Heart right ventricle (tissue), 16 donors: ENCODE results near the gene MDM4. TPM values are rescaled to one million over a fixed set of nuclear protein-coding genes. Genes with fewer than 3 reads are reported as not detected.

Experiments
- ATAC-seq, 8 donors: fragments of 200-7000 bp; cut with Tn5 transposase; one replicate each; pipeline ENCODE4 v1.9.1; 2020; ENCODE audit warnings: mild to moderate bottlenecking in 8 of 8, moderate library complexity in 8 of 8, moderate number of reproducible peaks in 1 of 8
- DNase-seq, 2 donors: peaks; one replicate each; pipeline ENCODE4 v3.0.0-alpha.2; 2020
- H3K27ac ChIP-seq, 10 donors: fragments of 200-600 bp; sonication (generic) in 2 of 10; one replicate each; pipeline versions ENCODE4 v1.5.0 to v1.8.0; 2020 to 2022; ENCODE audit warnings: mild to moderate bottlenecking in 3 of 10
- H3K27me3 ChIP-seq, 7 donors: fragments of 200-600 bp; one replicate each; pipeline ENCODE4 v1.8.0; 2021 to 2022; ENCODE audit warnings: mild to moderate bottlenecking in 2 of 7
- H3K36me3 ChIP-seq, 9 donors: fragments of 200-600 bp; sonication (generic) in 1 of 9; one replicate each; pipeline versions ENCODE4 v1.5.0 to v1.8.0; 2020 to 2022; ENCODE audit warnings: mild to moderate bottlenecking in 2 of 9
- H3K4me1 ChIP-seq, 9 donors: fragments of 200-600 bp; sonication (generic) in 1 of 9; one replicate each; pipeline versions ENCODE4 v1.5.0 to v1.8.0; 2020 to 2022; ENCODE audit warnings: mild to moderate bottlenecking in 4 of 9
- H3K4me3 ChIP-seq, 10 donors: fragments of 200-600 bp; sonication (generic) in 2 of 10; one replicate each; pipeline versions ENCODE4 v1.5.0 to v1.8.0; 2020 to 2022; ENCODE audit warnings: mild to moderate bottlenecking in 7 of 10, moderate library complexity in 2 of 10
- H3K9me3 ChIP-seq, 11 donors: fragments of 200-600 bp in 10 of 11; sonication (generic) in 2 of 11; one replicate each; pipeline versions ENCODE4 v1.5.0 to v1.8.0; 2013 to 2022; ENCODE audit warnings: mild to moderate bottlenecking in 2 of 11, control low read depth in 1 of 11, moderate library complexity in 1 of 11
- CTCF ChIP-seq, 9 donors: fragments of 200-600 bp; sonication (generic) in 2 of 9; IDR thresholded peaks; one replicate each; pipeline versions ENCODE4 v1.5.0 to v1.8.0; 2021 to 2022; ENCODE audit warnings: antibody characterized with exemption in 9 of 9, mild to moderate bottlenecking in 5 of 9, moderate library complexity in 1 of 9
- WGBS, 2 donors: extraction: QIAGEN DNeasy Blood & Tissue Kit; methylation state at CpG; one replicate each; pipeline ENCODE4 v1.1.7; 2013; ENCODE audit warnings: inconsistent platforms in 1 of 2; 5-methylcytosine and 5-hydroxymethylcytosine counted together
- intact Hi-C, 10 donors: fragments of 100-400 bp; cut with DNase I; formaldehyde crosslinking; loops; one replicate each; pipeline versions ENCODE4 v1.11.1 to v1.14.2; 2022
- polyA plus RNA-seq, 2 donors: library from polyadenylated mRNA; stranded (reverse); fragments of 200-250 nt; gene quantifications; one replicate each; pipeline ENCODE4 v1.2.3, GENCODE V29; 2013
- total RNA-seq, 10 donors: library from RNA; stranded (reverse); fragmentation: NEBNext Ultra II Directional in 3 of 10; extraction: Animal tissue kit (Norgen Biotek cat#: 25700) in 3 of 10; gene quantifications; one replicate each; pipeline versions ENCODE4 v1.2.1 to v1.2.4, GENCODE V29; 2021 to 2023
- donor health status: Arrhythmogenic right ventricular cardiomyopathy.
- donor health status: ischemic (EF 13 %, LVEDD 7.1; RV severe dilation, severe dysfunction).
- donor health status: healthy with polysubstance abuse.
- donor health status: DM: no; HTN: yes; CAD: no.
- donor health status: DM: no; HTN: no; CAD: no.
- donor health status: ischemic (EF 25% LVEDD 6.9; RV normal size, moderate dysfunction).
- donor health status: ischemic (EF 25% LVEDD 5.7; RV mildly dilated, moderate dysfunction).
- donor health status: healthy.
- donor health status: DM: yes; HTN: yes; CAD: no.
- donor health status: Ischemic cardiomyopathy.
- donor health status: ischemic (EF 35%, LVEDD 5.7; RV mildly dilated, moderate dysfunction).
- donor health status: nonischemic (EF 11% LVEDD 7.7; RV severe dilation, severe dysfunction).
- donor health status: DM: yes; HTN: yes; CAD: no.
- donor health status: PGD.
- donor health status: ischemic (EF 29% LVEDD 5.4; RV normal size, mild dysfunction).
- donor health status: nonischemic (EF 23%, LVEDD 6.1; RV moderate dilation, normal function).

Gene MDM4
- total and polyA plus RNA-seq, 12 donors, result 3.7 to 43.7 (median 38.7) TPM

GRCh38 chr1:204562075-204562990 lies 46.1 kb downstream of the MDM4 start:
- no peak for DNase-seq
- Histone ChIP-seq H3K4me3 (no peak overlapping the region), H3K4me1 (peaks cover 0 to 3% (median 0%) of the 10 kb centered on the region in 9 donors), H3K27me3 (no peaks in the 10 kb centered on the region), H3K27ac (no peak overlapping the region), H3K36me3 (peaks cover 0 to 55% (median 0%) of the 10 kb centered on the region in 9 donors), H3K9me3 (no peaks in the 10 kb centered on the region)
- no peak for ATAC-seq
- intact Hi-C loops, result loop anchor here in 5 of 10 donors (10.0 kb wide), 2 partner anchors 202 to 382 kb away; no protein-coding TSS in a partner anchor
- TF ChIP-seq CTCF (IDR thresholded peaks at IDR 0.05), result no peak
- WGBS, 2 donors, result 94 to 95% methylated on average over 36 to 37 of the region's 37 CpGs

GRCh38 chr1:204563307-204563706 lies 47.1 kb downstream of the MDM4 start:
- peaks cover 0 to 61% (median 0%) of the 10 kb centered on the region in 9 donors for H3K36me3 ChIP-seq
- no peaks in the 10 kb centered on the region for H3K27me3 ChIP-seq
- no peak overlapping the region for H3K27ac ChIP-seq
- no peak for DNase-seq
- intact Hi-C loops, result loop anchor here in 5 of 10 donors (10.0 kb wide), 2 partner anchors 201 to 381 kb away; no protein-coding TSS in a partner anchor
- no peak for TF ChIP-seq CTCF (IDR thresholded peaks at IDR 0.05)
- no peak overlapping the region for H3K4me3 ChIP-seq
- H3K9me3 ChIP-seq, result no peaks in the 10 kb centered on the region
- 80 to 88% methylated on average over 4 of the region's 4 CpGs for WGBS, 2 donors
- peaks cover 0 to 3% (median 0%) of the 10 kb centered on the region in 9 donors for H3K4me1 ChIP-seq
- ATAC-seq, result no peak

- 64 to 66% methylated on average over 3 of the region's 3 CpGs for WGBS, 2 donors
- Histone ChIP-seq H3K36me3 (peaks cover 0 to 60% (median 0%) of the 10 kb centered on the region in 9 donors), H3K4me1 (peaks cover 0 to 3% (median 0%) of the 10 kb centered on the region in 9 donors), H3K4me3 (no peak overlapping the region), H3K27me3 (no peaks in the 10 kb centered on the region), H3K9me3 (no peaks in the 10 kb centered on the region), H3K27ac (no peak overlapping the region)
- DNase-seq (no peak), ATAC-seq (no peak)
- no peak for TF ChIP-seq CTCF (IDR thresholded peaks at IDR 0.05)
- intact Hi-C loops, result loop anchor here in 5 of 10 donors (2.0 to 10.0 kb wide), 3 partner anchors 201 to 381 kb away; no protein-coding TSS in a partner anchor
Observed at GRCh38 chr1:204563780-204564179, 47.6 kb downstream of the MDM4 start.

- intact Hi-C loops, result loop anchor here in 8 of 10 donors (1.0 to 10.0 kb wide), 7 partner anchors 197 to 380 kb away; no protein-coding TSS in a partner anchor
- H3K27me3 ChIP-seq, result no peaks in the 10 kb centered on the region
- H3K9me3 ChIP-seq, result no peaks in the 10 kb centered on the region
- WGBS, 2 donors, result 83 to 89% methylated on average over 4 of the region's 4 CpGs
- DNase-seq, result no peak
- no peak overlapping the region for H3K27ac ChIP-seq
- no peak for ATAC-seq
- TF ChIP-seq CTCF (IDR thresholded peaks at IDR 0.05), result no peak
- peaks cover 0 to 53% (median 0%) of the 10 kb centered on the region in 9 donors for H3K36me3 ChIP-seq
- H3K4me3 ChIP-seq, result no peak overlapping the region
- H3K4me1 ChIP-seq, result peaks cover 0 to 3% (median 0%) of the 10 kb centered on the region in 9 donors
Observed at GRCh38 chr1:204564835-204565234, 48.6 kb downstream of the MDM4 start.
